ENCODE measurements around the gene ZNF138.
"Not testable (repeated sequence)": the region's sequence is repeated elsewhere in the genome, so short reads cannot be mapped to it uniquely, and the experiment has no call there.

Gene ZNF138

DNA sequence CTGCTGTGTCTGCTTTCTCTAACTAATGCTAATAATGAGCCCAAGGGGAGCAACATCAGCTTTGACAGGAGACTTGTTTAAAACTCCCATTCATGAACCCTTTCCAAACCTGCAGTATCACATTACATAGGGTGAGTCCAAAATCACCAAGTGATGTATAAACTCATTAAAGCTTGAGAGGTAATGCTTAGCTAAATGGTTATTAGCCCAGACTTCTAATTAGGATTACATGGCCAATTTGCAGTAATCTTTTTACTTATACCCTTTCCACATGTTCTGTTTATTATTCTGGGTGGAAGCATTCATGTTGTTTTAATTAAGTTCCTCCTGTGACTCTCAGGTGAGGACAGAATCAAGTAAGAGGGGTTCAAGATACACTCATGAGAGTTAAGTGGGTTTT lies 17.5 kb downstream of the ZNF138 start:
- Histone ChIP-seq H3K27ac (no peak overlapping the region), H3K36me3 (ENCODE audit: insufficient read depth, low read length) (peaks cover 14% of the 10 kb centered on the region), H3K4me3 (no peak overlapping the region), H3K9ac (ENCODE audit: insufficient read length) (no peak overlapping the region), H3K9me3 (ENCODE audit: low read depth, low read length) (no peaks in the 10 kb centered on the region)
- no peak for DNase-seq (ENCODE audit: low read depth, low spot score)
- TF ChIP-seq POLR2AphosphoS5 (IDR thresholded peaks at IDR 0.05; ENCODE audit: borderline replicate concordance, low read depth, low read length) = no peak
- TF ChIP-seq FOXP2 (optimal IDR thresholded peaks at IDR 0.05; ENCODE audit: control extremely low read depth, extremely low read length, insufficient read depth) = no peak
- no peak for TF ChIP-seq EZH2 (IDR thresholded peaks at IDR 0.05)

DNA sequence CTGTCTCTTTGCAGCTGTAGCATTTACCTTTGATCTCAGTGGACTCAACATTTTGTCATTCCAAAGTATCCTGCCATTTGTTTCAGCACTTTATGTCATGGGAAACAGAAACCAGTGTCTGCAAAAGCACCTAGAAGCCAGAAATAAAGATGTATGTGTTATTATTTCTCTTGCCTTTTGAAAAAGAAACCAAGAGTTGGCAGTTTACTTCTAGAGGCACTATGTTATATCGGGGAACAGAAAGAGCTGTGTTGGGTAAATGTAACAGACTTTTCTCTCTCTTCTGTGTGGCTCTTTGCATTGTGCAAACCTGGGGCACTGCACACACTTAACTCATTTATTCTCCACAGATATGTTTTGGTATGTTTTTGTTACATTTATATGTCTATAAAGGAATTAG lies 36.7 kb downstream of the ZNF138 start:
- Histone ChIP-seq H3K9ac (ENCODE audit: insufficient read length) (no peak overlapping the region), H3K36me3 (ENCODE audit: insufficient read depth, low read length) (peaks cover 38% of the 10 kb centered on the region), H3K4me3 (no peak overlapping the region), H3K9me3 (ENCODE audit: low read depth, low read length) (no peaks in the 10 kb centered on the region; the same call in 1 of the 2 replicates), H3K27ac (no peak overlapping the region)
- TF ChIP-seq FOXP2 (optimal IDR thresholded peaks at IDR 0.05; ENCODE audit: control extremely low read depth, extremely low read length, insufficient read depth) (no peak), EZH2 (IDR thresholded peaks at IDR 0.05) (no peak), POLR2AphosphoS5 (IDR thresholded peaks at IDR 0.05; ENCODE audit: borderline replicate concordance, low read depth, low read length) (no peak)
- DNase-seq (ENCODE audit: low read depth, low spot score) = no peak

DNA sequence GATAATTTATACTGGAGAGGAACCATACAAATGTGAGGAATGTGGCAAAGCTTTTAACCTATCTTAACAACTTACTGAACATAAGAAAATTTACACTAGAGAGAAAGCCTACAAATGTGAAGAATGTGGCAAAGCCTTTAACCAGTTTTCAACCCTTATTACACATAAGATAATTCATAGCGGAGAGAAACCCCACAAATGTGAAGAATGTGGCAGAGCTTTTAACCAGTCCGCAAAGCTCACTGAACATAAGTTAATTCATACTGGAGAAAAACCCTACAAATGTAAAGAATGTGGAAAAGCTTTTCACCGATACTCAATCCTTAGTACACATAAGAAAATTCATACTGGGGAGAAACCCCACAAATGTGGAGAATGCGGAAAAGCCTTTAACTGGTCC lies 37.9 kb downstream of the ZNF138 start:
- peaks cover 38% of the 10 kb centered on the region for H3K36me3 ChIP-seq (ENCODE audit: insufficient read depth, low read length)
- H3K27ac ChIP-seq = no peak overlapping the region
- no peaks in the 10 kb centered on the region; the same call in 1 of the 2 replicates for H3K9me3 ChIP-seq (ENCODE audit: low read depth, low read length)
- H3K4me3 ChIP-seq = no peak overlapping the region
- no peak for TF ChIP-seq EZH2 (IDR thresholded peaks at IDR 0.05)
- TF ChIP-seq POLR2AphosphoS5 (IDR thresholded peaks at IDR 0.05; ENCODE audit: borderline replicate concordance, low read depth, low read length) = no peak
- no peak for TF ChIP-seq FOXP2 (optimal IDR thresholded peaks at IDR 0.05; ENCODE audit: control extremely low read depth, extremely low read length, insufficient read depth)
- DNase-seq (ENCODE audit: low read depth, low spot score) = no peak
- no peak overlapping the region for H3K9ac ChIP-seq (ENCODE audit: insufficient read length)

DNA sequence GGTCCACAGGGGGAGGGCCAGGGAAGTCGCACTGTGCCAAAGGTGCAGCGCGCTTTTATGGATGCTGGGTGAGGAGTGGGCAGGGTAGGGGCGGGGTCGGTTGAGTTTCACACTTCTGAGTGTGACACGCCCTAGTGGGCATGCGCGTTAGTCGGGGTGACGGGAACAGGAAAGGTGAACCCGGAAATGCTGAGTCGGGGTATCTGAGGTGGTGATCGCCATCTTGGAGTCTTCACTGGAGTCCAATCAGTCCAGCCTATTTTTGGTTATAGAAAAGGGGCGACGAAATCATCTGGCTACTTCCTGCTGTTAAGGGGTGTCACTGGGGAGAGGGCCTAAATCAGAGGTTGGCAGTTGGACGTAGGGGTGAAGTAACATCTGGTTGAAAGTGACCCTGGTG lies 40.8 kb downstream of the ZNF138 start:
- Histone ChIP-seq H3K9ac (ENCODE audit: insufficient read length) (no peak overlapping the region), H3K4me3 (no peak overlapping the region), H3K27ac (no peak overlapping the region), H3K36me3 (ENCODE audit: insufficient read depth, low read length) (peaks cover 21% of the 10 kb centered on the region), H3K9me3 (ENCODE audit: low read depth, low read length) (no peaks in the 10 kb centered on the region; the same call in 1 of the 2 replicates)
- DNase-seq (ENCODE audit: low read depth, low spot score) = no peak
- no peak for TF ChIP-seq POLR2AphosphoS5 (IDR thresholded peaks at IDR 0.05; ENCODE audit: borderline replicate concordance, low read depth, low read length)
- TF ChIP-seq FOXP2 (optimal IDR thresholded peaks at IDR 0.05; ENCODE audit: control extremely low read depth, extremely low read length, insufficient read depth) = no peak
- no peak for TF ChIP-seq EZH2 (IDR thresholded peaks at IDR 0.05)

DNA sequence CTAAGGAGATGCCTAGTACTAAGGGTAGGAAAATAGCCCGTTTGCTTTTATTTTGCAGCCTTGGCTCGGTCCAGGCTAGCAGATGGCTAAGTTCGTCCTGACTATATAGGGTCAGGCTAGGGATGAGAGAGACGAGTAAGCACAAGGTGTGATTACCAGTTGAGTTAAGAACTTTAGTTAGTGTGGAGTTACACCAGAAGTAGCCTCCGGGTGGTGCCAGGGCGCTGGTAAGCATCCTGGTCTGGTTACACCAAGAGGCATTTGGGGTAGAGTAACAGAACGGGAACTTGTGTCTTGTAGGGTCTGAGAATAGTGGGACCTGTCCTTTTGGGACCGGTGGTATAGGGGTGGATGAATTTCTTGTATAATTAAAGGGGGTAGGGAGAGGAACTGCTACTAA lies 41.6 kb downstream of the ZNF138 start:
- H3K27ac ChIP-seq; H3K4me3 ChIP-seq; DNase-seq (ENCODE audit: low read depth, low spot score); H3K9me3 ChIP-seq (ENCODE audit: low read depth, low read length); H3K9ac ChIP-seq (ENCODE audit: insufficient read length): not testable (repeated sequence)
- peaks cover 18% of the 10 kb centered on the region for H3K36me3 ChIP-seq (ENCODE audit: insufficient read depth, low read length)

DNA sequence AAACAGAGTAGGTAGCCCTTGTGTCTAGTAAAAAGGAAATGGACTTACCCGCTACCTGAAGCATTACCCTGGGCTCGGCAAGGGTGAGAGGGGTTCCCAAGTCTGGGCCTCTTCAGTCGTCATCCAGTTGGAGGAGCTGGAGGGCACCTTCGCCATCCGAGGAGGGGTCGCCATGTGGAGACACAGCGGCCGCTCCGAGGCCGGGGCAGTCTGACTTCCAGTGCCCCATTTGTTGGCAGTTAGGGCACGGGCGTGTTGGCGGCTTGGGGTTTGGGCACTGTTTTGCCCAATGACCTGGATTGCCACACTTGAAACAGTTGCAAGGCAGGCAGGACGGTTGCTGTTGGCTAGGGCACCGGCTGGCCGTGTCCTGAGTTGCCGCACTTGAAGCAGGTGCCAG lies 43.8 kb downstream of the ZNF138 start:
- DNase-seq (ENCODE audit: low read depth, low spot score); H3K9ac ChIP-seq (ENCODE audit: insufficient read length); H3K9me3 ChIP-seq (ENCODE audit: low read depth, low read length); H3K36me3 ChIP-seq (ENCODE audit: insufficient read depth, low read length); H3K27ac ChIP-seq; H3K4me3 ChIP-seq: not testable (repeated sequence)

DNA sequence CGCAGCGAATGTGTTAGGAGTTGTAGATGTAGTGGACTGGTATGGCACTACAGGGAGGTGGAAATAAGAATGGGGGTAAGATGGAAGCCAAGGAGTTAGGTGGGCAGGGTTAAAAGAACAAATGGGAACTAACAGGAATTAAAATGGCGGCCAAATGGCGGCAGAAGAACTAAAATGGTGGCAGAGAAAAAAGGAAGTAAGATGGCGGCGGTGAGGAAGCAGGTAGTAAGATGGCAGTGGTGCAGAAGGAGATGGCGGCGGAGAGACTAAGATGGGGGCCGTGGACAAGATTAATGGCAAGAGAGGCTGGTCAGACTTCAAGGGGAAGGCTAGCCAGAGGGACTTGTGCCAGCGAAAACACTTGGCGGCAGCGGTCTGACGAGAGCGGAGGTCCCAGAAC lies 44.5 kb downstream of the ZNF138 start:
- TF ChIP-seq EZH2 (IDR thresholded peaks at IDR 0.05) (no peak), POLR2AphosphoS5 (IDR thresholded peaks at IDR 0.05; ENCODE audit: borderline replicate concordance, low read depth, low read length) (no peak), FOXP2 (optimal IDR thresholded peaks at IDR 0.05; ENCODE audit: control extremely low read depth, extremely low read length, insufficient read depth) (no peak)
- Histone ChIP-seq H3K4me3 (no peak overlapping the region), H3K36me3 (ENCODE audit: insufficient read depth, low read length) (no peaks in the 10 kb centered on the region), H3K9ac (ENCODE audit: insufficient read length) (no peak overlapping the region), H3K9me3 (ENCODE audit: low read depth, low read length) (no peaks in the 10 kb centered on the region), H3K27ac (no peak overlapping the region)
- no peak for DNase-seq (ENCODE audit: low read depth, low spot score)

DNA sequence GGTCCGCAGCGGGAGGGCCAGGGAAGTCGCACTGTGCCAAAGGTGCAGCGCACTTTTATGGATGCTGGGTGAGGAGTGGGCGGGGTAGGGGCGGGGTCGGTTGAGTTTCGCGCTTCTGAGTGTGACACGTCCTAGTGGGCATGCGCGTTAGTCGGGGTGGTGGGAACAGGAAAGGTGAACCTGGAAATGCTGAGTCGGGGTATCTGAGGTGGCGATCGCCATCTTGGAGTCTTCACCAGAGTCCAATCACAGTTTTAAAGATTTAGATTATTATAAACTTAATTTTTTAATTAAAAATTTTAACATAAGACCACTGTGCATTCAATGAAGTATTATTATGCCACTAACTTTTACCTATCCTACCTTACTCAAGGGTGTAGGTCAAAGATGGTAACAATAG lies 45.7 kb downstream of the ZNF138 start:
- DNase-seq (ENCODE audit: low read depth, low spot score) = no peak
- Histone ChIP-seq H3K27ac (no peak overlapping the region), H3K9me3 (ENCODE audit: low read depth, low read length) (no peaks in the 10 kb centered on the region), H3K4me3 (no peak overlapping the region), H3K36me3 (ENCODE audit: insufficient read depth, low read length) (no peaks in the 10 kb centered on the region), H3K9ac (ENCODE audit: insufficient read length) (no peak overlapping the region)
- TF ChIP-seq POLR2AphosphoS5 (IDR thresholded peaks at IDR 0.05; ENCODE audit: borderline replicate concordance, low read depth, low read length) (no peak), EZH2 (IDR thresholded peaks at IDR 0.05) (no peak), FOXP2 (optimal IDR thresholded peaks at IDR 0.05; ENCODE audit: control extremely low read depth, extremely low read length, insufficient read depth) (no peak)

DNA sequence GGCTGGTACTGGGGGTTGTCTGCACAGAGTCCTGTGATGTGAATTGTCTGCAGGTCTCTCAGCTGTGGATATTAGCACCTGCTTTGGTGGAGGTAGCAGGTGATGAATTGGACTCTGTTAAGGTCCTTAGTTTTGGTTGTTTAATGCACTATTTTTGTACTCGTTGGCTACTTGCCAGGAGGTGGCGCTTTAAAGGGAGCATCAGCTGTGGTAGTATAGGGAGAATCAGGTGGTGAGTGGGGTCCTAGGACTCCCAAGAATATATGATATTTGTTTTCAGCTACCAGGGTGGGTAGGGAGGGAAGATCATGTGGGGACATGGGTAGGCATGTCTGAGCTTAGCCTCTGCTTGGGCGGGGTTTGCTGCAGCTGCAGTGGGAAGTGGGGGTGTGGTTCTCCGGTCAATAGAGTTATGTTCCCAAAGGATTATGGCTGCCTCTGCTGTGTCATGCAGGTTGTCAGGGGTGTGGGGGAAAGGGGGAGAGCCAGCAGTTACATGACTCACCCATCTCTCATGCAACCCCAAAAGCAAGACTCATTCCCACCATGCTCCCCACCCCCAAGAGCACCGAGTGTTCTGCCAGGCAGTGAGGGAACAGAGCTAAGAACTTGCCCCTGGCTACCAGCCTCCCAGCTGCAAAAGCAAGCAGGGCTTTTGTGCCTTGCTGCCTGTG lies 55.2 kb downstream of the ZNF138 start:
- TF ChIP-seq FOXP2 (optimal IDR thresholded peaks at IDR 0.05; ENCODE audit: control extremely low read depth, extremely low read length, insufficient read depth) = no peak
- no peak for TF ChIP-seq EZH2 (IDR thresholded peaks at IDR 0.05)
- no peak overlapping the region for H3K27ac ChIP-seq
- no peaks in the 10 kb centered on the region for H3K36me3 ChIP-seq (ENCODE audit: insufficient read depth, low read length)
- H3K9me3 ChIP-seq (ENCODE audit: low read depth, low read length) = no peaks in the 10 kb centered on the region
- no peak overlapping the region for H3K9ac ChIP-seq (ENCODE audit: insufficient read length)
- peak overlapping the region; percentile 41; the same call in 1 of the 2 replicates for H3K4me3 ChIP-seq
- DNase-seq (ENCODE audit: low read depth, low spot score) = no peak
